Nucleus accumbens (tissue), 56 donors: ENCODE results near the gene CAMTA2.

ENCODE experiments used
- DNase-seq, 56 donors: peaks; one replicate each; lab custom pipeline; 2025; lab: John Stamatoyannopoulos, UW

The CAMTA2 gene

GRCh38 chr17:5000237-5000639 is 12.8 kb upstream of the CAMTA2 start:
- peak in 3 of 56 donors; percentile 5 to 29 (median 9) for DNase-seq

- no peak for DNase-seq
Measured at GRCh38 chr17:4999430-5000093, 12.1 kb upstream of the CAMTA2 start.

- no peak for DNase-seq
Measured at GRCh38 chr17:4998732-4999429, 11.4 kb upstream of the CAMTA2 start.

- peak in 17 of 56 donors; percentile 13 to 83 (median 51) for DNase-seq
Measured at GRCh38 chr17:4998027-4998731, 10.7 kb upstream of the CAMTA2 start.

GRCh38 chr17:4997302-4998026 is 10.0 kb upstream of the CAMTA2 start, which contains the start of the genes INCA1 and KIF1C:
INCA1 (minus strand) TSS chr17:4997522; CDS start chr17:4994437, 3,085 bp downstream.
KIF1C (plus strand) TSS chr17:4997950; CDS start chr17:5000247, 2,297 bp downstream.
- peak; percentile 40 to 96 (median 92) for DNase-seq

GRCh38 chr17:4994081-4994595 is 6.7 kb upstream of the CAMTA2 start:
- DNase-seq: no peak

GRCh38 chr17:4987767-4988567 is 492 bp upstream of the CAMTA2 start:
- DNase-seq: peak in 4 of 56 donors; percentile 27 to 77 (median 66)

- peak in 3 of 56 donors; percentile 7 to 19 (median 10) for DNase-seq
Measured at GRCh38 chr17:4986403-4986802, 1.1 kb downstream of the CAMTA2 start.

- DNase-seq: no peak
Measured at GRCh38 chr17:4982305-4982704, 5.2 kb downstream of the CAMTA2 start.

- DNase-seq: peak in 6 of 56 donors; percentile 5 to 22 (median 13)
Measured at GRCh38 chr17:4980644-4981216, 6.7 kb downstream of the CAMTA2 start.

- no peak for DNase-seq
Measured at GRCh38 chr17:4978726-4979125, 8.7 kb downstream of the CAMTA2 start.

- no peak for DNase-seq
Measured at GRCh38 chr17:4974115-4974670, 13.3 kb downstream of the CAMTA2 start.

- DNase-seq: no peak
Measured at GRCh38 chr17:4973256-4974114, 14.0 kb downstream of the CAMTA2 start.

- DNase-seq: no peak
Measured at GRCh38 chr17:4972752-4973151, 14.7 kb downstream of the CAMTA2 start.

- DNase-seq: no peak
Measured at GRCh38 chr17:4972322-4972721, 15.2 kb downstream of the CAMTA2 start.

GRCh38 chr17:4971826-4972225 is 15.6 kb downstream of the CAMTA2 start:
- no peak for DNase-seq

GRCh38 chr17:4970273-4970672 is 17.2 kb downstream of the CAMTA2 start:
- DNase-seq: no peak
